Upper lobe of left lung (tissue), 4 donors: ENCODE data around the gene PARK7.

Experiments
- EP300 ChIP-seq, 4 donors: sonication (generic); formaldehyde crosslinking; IDR thresholded peaks; one replicate each; pipeline ENCODE4 v1.5.1; 2017; ENCODE audit warnings: antibody characterized with exemption in 4 of 4, control low read depth in 2 of 4
- POLR2A ChIP-seq, 4 donors: fragments of 450-650 bp; IDR thresholded peaks; one replicate each; pipeline ENCODE4 v1.5.1; 2016 to 2017; ENCODE audit warnings: antibody characterized with exemption in 4 of 4, mild to moderate bottlenecking in 2 of 4
- POLR2AphosphoS5 ChIP-seq, 2 donors: sonication (generic); formaldehyde crosslinking; IDR thresholded peaks; one replicate each; pipeline ENCODE4 v1.5.1; 2017; ENCODE audit warnings: antibody characterized with exemption in 2 of 2
- TF ChIP-seq, protein P1 (sequence below), 6 experiments: fragments of 450-650 bp in 4 of 6; fragments of 200-600 bp in 2 of 6; sonication (generic) in 2 of 6; IDR thresholded peaks; one replicate each; pipeline ENCODE4 v1.5.1; 2016 to 2019; ENCODE audit warnings: antibody characterized with exemption in 6 of 6

DNA sequence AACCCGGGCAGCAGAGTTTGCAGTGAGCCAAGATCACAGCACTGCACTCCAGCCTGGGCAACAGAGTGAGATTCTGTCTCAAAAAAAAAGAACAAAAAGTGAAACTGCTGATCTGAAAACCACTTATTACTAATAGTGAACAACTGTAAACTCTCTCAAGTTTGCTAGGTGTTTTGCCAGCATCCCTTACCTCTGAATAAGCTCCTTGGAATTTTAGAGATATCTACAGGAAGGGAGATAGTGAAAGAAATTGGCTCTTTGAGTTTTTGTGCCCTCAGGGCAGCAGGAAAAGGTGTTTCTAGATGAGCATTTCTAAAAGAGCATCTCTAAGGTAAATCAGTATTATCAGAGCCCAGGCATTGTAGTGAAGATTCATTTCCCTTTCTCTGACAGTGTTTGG, 27.1 kb downstream of the PARK7 start:
- TF ChIP-seq, protein P1, sequence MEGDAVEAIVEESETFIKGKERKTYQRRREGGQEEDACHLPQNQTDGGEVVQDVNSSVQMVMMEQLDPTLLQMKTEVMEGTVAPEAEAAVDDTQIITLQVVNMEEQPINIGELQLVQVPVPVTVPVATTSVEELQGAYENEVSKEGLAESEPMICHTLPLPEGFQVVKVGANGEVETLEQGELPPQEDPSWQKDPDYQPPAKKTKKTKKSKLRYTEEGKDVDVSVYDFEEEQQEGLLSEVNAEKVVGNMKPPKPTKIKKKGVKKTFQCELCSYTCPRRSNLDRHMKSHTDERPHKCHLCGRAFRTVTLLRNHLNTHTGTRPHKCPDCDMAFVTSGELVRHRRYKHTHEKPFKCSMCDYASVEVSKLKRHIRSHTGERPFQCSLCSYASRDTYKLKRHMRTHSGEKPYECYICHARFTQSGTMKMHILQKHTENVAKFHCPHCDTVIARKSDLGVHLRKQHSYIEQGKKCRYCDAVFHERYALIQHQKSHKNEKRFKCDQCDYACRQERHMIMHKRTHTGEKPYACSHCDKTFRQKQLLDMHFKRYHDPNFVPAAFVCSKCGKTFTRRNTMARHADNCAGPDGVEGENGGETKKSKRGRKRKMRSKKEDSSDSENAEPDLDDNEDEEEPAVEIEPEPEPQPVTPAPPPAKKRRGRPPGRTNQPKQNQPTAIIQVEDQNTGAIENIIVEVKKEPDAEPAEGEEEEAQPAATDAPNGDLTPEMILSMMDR (IDR thresholded peaks at IDR 0.05) = no peak
- TF ChIP-seq POLR2A (IDR thresholded peaks at IDR 0.05) (no peak), POLR2AphosphoS5 (IDR thresholded peaks at IDR 0.05) (no peak), EP300 (IDR thresholded peaks at IDR 0.05) (no peak)
